RWPE2 (cell line): ENCODE results near the gene KIDINS220.
A peak's percentile ranks its signal among the peaks of the same experiment; 100 is the strongest.

ENCODE experiments used
- ATAC-seq: fragments of 200-7000 bp; cut with Tn5 transposase; 3 replicates; pipeline ENCODE4 v1.9.1; 2021; ENCODE audit warnings: low read depth
- DNase-seq: peaks from one replicate; pipeline ENCODE4 v3.0.0-alpha.2; 2020; ENCODE audit warnings: low spot score
- H3K27ac ChIP-seq: fragments of 450-650 bp; 2 replicates; pipeline ENCODE4 v1.5.1; 2017; ENCODE audit warnings: mild to moderate bottlenecking; ENCODE audit not compliant: poor library complexity, severe bottlenecking
- H3K27me3 ChIP-seq: fragments of 250-450 bp; sonication (Bioruptor Pico); 2 replicates; pipeline ENCODE4 v1.5.1; 2021; ENCODE audit warnings: mild to moderate bottlenecking, moderate library complexity; ENCODE audit not compliant: insufficient read depth, poor library complexity, severe bottlenecking
- H3K36me3 ChIP-seq: fragments of 250-450 bp; sonication (Bioruptor Pico); 2 replicates; pipeline ENCODE4 v1.5.1; 2020; ENCODE audit warnings: low read depth, mild to moderate bottlenecking, moderate library complexity
- H3K4me1 ChIP-seq: fragments of 250-450 bp; sonication (Bioruptor Pico); 2 replicates; pipeline ENCODE4 v1.5.1; 2021; ENCODE audit warnings: mild to moderate bottlenecking, moderate library complexity; ENCODE audit not compliant: insufficient read depth, poor library complexity, severe bottlenecking
- H3K4me3 ChIP-seq: fragments of 250-450 bp; sonication (Bioruptor Pico); 2 replicates; pipeline ENCODE4 v1.5.1; 2021; ENCODE audit warnings: mild to moderate bottlenecking, moderate library complexity; ENCODE audit not compliant: severe bottlenecking
- H3K9me3 ChIP-seq: fragments of 250-450 bp; sonication (Bioruptor Pico); 2 replicates; pipeline ENCODE4 v1.5.1; 2021; ENCODE audit warnings: mild to moderate bottlenecking, moderate library complexity; ENCODE audit not compliant: severe bottlenecking
- TF ChIP-seq, protein P1 (sequence below): fragments of 450-650 bp; IDR thresholded peaks from one replicate; pipeline ENCODE4 v1.5.1; 2017; ENCODE audit warnings: mild to moderate bottlenecking, moderate library complexity; ENCODE audit not compliant: poor library complexity, severe bottlenecking

Gene KIDINS220

DNA sequence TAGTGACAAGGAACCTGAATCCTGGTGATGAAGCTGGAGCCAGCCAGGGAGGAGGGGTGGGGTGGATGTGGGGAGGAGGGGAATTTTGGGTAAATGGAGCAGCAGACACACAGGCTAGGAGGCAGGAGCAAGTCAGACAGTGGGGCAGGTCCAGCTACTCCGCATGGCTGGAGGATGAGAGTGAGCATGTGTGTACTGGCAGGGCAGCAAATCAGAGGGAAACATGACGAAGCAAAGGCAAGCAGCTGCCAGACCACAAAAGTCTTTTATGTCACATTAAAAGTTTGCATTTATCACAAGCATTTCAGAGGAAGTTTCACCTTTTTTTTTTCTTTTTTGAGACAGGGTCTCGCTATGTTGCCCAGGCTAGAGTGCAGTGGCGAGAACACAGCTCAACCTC lies 11.9 kb upstream of the KIDINS220 start:
- TF ChIP-seq, protein P1, sequence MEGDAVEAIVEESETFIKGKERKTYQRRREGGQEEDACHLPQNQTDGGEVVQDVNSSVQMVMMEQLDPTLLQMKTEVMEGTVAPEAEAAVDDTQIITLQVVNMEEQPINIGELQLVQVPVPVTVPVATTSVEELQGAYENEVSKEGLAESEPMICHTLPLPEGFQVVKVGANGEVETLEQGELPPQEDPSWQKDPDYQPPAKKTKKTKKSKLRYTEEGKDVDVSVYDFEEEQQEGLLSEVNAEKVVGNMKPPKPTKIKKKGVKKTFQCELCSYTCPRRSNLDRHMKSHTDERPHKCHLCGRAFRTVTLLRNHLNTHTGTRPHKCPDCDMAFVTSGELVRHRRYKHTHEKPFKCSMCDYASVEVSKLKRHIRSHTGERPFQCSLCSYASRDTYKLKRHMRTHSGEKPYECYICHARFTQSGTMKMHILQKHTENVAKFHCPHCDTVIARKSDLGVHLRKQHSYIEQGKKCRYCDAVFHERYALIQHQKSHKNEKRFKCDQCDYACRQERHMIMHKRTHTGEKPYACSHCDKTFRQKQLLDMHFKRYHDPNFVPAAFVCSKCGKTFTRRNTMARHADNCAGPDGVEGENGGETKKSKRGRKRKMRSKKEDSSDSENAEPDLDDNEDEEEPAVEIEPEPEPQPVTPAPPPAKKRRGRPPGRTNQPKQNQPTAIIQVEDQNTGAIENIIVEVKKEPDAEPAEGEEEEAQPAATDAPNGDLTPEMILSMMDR, result no peak
- no peaks in the 10 kb centered on the region for H3K27me3 ChIP-seq
- H3K27ac ChIP-seq, result no peak overlapping the region
- H3K36me3 ChIP-seq, result no peaks in the 10 kb centered on the region
- no peak for DNase-seq
- ATAC-seq, result peak; percentile 57; the same call in 1 of the 3 replicates
- no peaks in the 10 kb centered on the region for H3K4me1 ChIP-seq
- no peak overlapping the region for H3K4me3 ChIP-seq
- no peaks in the 10 kb centered on the region for H3K9me3 ChIP-seq

DNA sequence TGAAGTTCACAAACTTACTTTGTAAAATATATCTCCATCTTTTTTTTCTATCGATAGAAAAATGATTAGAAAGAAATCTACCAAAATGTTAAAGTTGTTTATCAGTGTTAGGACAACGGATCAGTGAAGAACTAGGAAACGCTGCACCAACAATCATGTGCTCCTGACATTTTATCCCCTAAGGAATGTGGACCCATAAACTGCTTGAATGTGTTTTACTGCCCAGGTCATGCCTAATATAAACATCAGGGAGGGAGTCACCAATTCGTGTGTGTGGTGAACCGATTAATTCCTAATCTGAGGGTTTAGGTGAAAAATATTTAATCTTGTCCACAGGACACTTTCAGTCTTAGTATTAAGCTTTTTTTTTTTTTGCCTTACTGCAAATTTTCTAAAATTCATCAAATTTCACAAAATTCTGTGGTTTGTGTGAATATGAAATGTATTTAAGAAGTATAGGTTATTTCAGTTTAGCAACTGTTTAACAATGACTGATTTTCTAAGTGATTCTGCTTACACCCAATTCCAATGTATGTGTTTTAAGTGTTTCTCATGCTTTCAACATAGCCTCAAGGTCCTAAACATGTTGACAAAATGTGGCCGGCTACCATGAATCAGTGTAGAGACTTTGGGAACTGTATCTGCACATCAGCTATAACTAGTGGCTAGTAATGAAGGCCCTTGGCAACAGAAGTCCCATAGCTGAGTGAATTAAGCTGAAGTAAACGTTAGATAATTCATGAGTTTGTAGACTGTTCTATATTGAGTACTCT lies 11.1 kb upstream of the KIDINS220 start:
- Histone ChIP-seq H3K27me3 (no peaks in the 10 kb centered on the region), H3K4me1 (no peaks in the 10 kb centered on the region), H3K9me3 (no peaks in the 10 kb centered on the region), H3K36me3 (no peaks in the 10 kb centered on the region), H3K27ac (no peak overlapping the region), H3K4me3 (no peak overlapping the region)
- ATAC-seq (no peak), DNase-seq (no peak)
- TF ChIP-seq, protein P1, result no peak

DNA sequence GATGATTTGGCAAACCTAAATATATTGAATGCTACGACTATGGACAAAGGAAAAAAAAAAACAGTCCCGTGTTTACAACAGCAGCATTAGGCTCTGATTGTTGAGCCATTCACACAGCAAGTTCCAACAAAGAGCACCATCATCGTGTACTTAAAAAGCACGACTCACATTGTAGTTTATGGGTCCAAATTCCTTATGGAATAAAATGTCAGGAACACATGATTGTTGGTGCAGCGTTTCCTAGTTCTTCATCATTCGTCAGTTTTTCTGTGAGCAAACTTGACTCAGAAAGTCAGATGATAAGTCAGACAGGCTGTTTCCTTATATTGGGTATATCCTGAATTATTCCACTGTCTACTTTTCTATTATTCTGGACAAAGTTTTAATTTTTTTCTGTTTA lies 10.0 kb upstream of the KIDINS220 start:
- ATAC-seq (no peak), DNase-seq (no peak)
- Histone ChIP-seq H3K27ac (no peak overlapping the region), H3K9me3 (no peaks in the 10 kb centered on the region), H3K27me3 (no peaks in the 10 kb centered on the region), H3K4me1 (no peaks in the 10 kb centered on the region), H3K36me3 (no peaks in the 10 kb centered on the region), H3K4me3 (no peak overlapping the region)
- TF ChIP-seq, protein P1, result no peak

DNA sequence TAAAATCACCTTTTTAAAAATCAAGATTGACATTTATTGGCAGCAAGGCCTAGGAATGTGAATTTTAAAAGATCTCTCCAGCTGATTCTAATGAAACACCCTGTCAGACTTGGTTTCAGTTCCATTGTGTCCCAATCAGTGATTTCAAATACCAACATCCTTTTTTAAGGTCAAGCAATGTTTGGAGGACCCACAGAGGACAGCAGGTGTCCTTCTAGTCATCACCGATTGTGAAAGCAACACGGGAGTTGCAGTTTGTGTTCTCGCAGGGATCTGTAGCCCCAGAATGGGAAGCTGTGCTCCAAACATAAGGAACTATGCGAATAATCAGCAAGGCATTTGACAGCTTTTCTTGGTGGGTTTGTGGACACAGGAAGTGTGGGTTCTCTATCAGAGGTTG lies 4.5 kb upstream of the KIDINS220 start:
- DNase-seq (no peak), ATAC-seq (no peak)
- Histone ChIP-seq H3K4me1 (no peaks in the 10 kb centered on the region), H3K27me3 (no peaks in the 10 kb centered on the region), H3K27ac (no peak overlapping the region), H3K4me3 (no peak overlapping the region), H3K36me3 (no peaks in the 10 kb centered on the region), H3K9me3 (no peaks in the 10 kb centered on the region)
- TF ChIP-seq, protein P1, result no peak

GRCh38 chr2:8840475-8841091 lies 3.2 kb upstream of the KIDINS220 start:
- no peaks in the 10 kb centered on the region for H3K9me3 ChIP-seq
- no peak for ATAC-seq
- TF ChIP-seq, protein P1, result no peak
- no peaks in the 10 kb centered on the region for H3K4me1 ChIP-seq
- no peak overlapping the region for H3K4me3 ChIP-seq
- H3K36me3 ChIP-seq, result no peaks in the 10 kb centered on the region
- H3K27me3 ChIP-seq, result no peaks in the 10 kb centered on the region
- H3K27ac ChIP-seq, result no peak overlapping the region
- no peak for DNase-seq
